Measurements from ENCODE around the gene TIGD4.
A peak's percentile ranks its signal among the peaks of the same experiment; 100 is the strongest.
"Not testable (repeated sequence)": the region's sequence is repeated elsewhere in the genome, so short reads cannot be mapped to it uniquely, and the experiment has no call there.

TIGD4 gene

GRCh38 chr4:152784490-152785350 lies 5.2 kb upstream of the TIGD4 start:
- DNase-seq (ENCODE audit: low read depth in 1 of 2, low spot score in 1 of 2): no peak

GRCh38 chr4:152780267-152780778 lies 793 bp upstream of the TIGD4 start:
- no peak for DNase-seq (ENCODE audit: low read depth in 1 of 2, low spot score in 1 of 2)

GRCh38 chr4:152778656-152779512 lies 646 bp downstream of the TIGD4 start:
- peak in 1 of 2 donors; percentile 11 for DNase-seq (ENCODE audit: low read depth in 1 of 2, low spot score in 1 of 2)

GRCh38 chr4:152777488-152777887 lies 2.0 kb downstream of the TIGD4 start:
- no peak for DNase-seq (ENCODE audit: low read depth in 1 of 2, low spot score in 1 of 2)

GRCh38 chr4:152776352-152776751 lies 3.2 kb downstream of the TIGD4 start:
- DNase-seq (ENCODE audit: low read depth in 1 of 2, low spot score in 1 of 2): no peak

- DNase-seq (ENCODE audit: low read depth in 1 of 2, low spot score in 1 of 2): no peak
Measured at GRCh38 chr4:152773953-152774352, 5.6 kb downstream of the TIGD4 start.

- DNase-seq (ENCODE audit: low read depth in 1 of 2, low spot score in 1 of 2): no peak
Measured at GRCh38 chr4:152773339-152773738, 6.2 kb downstream of the TIGD4 start.

- no peak for DNase-seq (ENCODE audit: low read depth in 1 of 2, low spot score in 1 of 2)
Measured at GRCh38 chr4:152771741-152772533, 7.6 kb downstream of the TIGD4 start.

- not testable (repeated sequence) for DNase-seq (ENCODE audit: low read depth in 1 of 2, low spot score in 1 of 2)
Measured at GRCh38 chr4:152765069-152765737, 14.3 kb downstream of the TIGD4 start.

GRCh38 chr4:152763796-152764195 lies 15.7 kb downstream of the TIGD4 start:
- no peak for DNase-seq (ENCODE audit: low read depth in 1 of 2, low spot score in 1 of 2)

- no peak for DNase-seq (ENCODE audit: low read depth in 1 of 2, low spot score in 1 of 2)
Measured at GRCh38 chr4:152748619-152749018, 30.9 kb downstream of the TIGD4 start.

- no peak for DNase-seq (ENCODE audit: low read depth in 1 of 2, low spot score in 1 of 2)
Measured at GRCh38 chr4:152747444-152747843, 32.1 kb downstream of the TIGD4 start.

GRCh38 chr4:152738827-152739226 lies 40.7 kb downstream of the TIGD4 start:
- DNase-seq (ENCODE audit: low read depth in 1 of 2, low spot score in 1 of 2): no peak

- no peak for DNase-seq (ENCODE audit: low read depth in 1 of 2, low spot score in 1 of 2)
Measured at GRCh38 chr4:152735906-152736305, 43.6 kb downstream of the TIGD4 start.

GRCh38 chr4:152735396-152735859 lies 44.1 kb downstream of the TIGD4 start:
- no peak for DNase-seq (ENCODE audit: low read depth in 1 of 2, low spot score in 1 of 2)

- no peak for DNase-seq (ENCODE audit: low read depth in 1 of 2, low spot score in 1 of 2)
Measured at GRCh38 chr4:152734699-152735050, 44.9 kb downstream of the TIGD4 start.

GRCh38 chr4:152734015-152734698 lies 45.4 kb downstream of the TIGD4 start:
- no peak for DNase-seq (ENCODE audit: low read depth in 1 of 2, low spot score in 1 of 2)

- no peak for DNase-seq (ENCODE audit: low read depth in 1 of 2, low spot score in 1 of 2)
Measured at GRCh38 chr4:152731997-152732396, 47.5 kb downstream of the TIGD4 start.

GRCh38 chr4:152729466-152729865 lies 50.1 kb downstream of the TIGD4 start:
- no peak for DNase-seq (ENCODE audit: low read depth in 1 of 2, low spot score in 1 of 2)

GRCh38 chr4:152728343-152728742 lies 51.2 kb downstream of the TIGD4 start:
- no peak for DNase-seq (ENCODE audit: low read depth in 1 of 2, low spot score in 1 of 2)

All from activated CD4-positive, alpha-beta T cell treated with anti-CD3 and anti-CD28 coated beads, Interleukin-2, amount 50 U/mL, for 24 hours (primary cell).